HepG2 (cell line): ENCODE measurements around the gene IFRD1. TPM values are rescaled to one million over a fixed set of nuclear protein-coding genes. Genes with fewer than 3 reads are reported as not detected.

Experiments
- ATAC-seq: fragments of 200-7000 bp; cut with Tn5 transposase; 3 replicates; pipeline ENCODE4 v1.9.1; 2020; ENCODE audit warnings: mild to moderate bottlenecking, moderate library complexity
- BruUV-seq: library from RNA; stranded (reverse); fragments of 400-500 nt; replicated peaks from 2 replicates; lab custom pipeline; 2021; lab: Mats Ljungman, UMichigan
- CTCF ChIA-PET: fragments of 300-600 bp; formaldehyde crosslinking; extraction: SDS; loops from one replicate; lab custom pipeline; 2021; ENCODE audit warnings: low total read pairs, inconsistent platforms, low intra/inter-chr PET ratio; lab: Yijun Ruan, JAX
- POLR2A ChIA-PET: fragments of 350-600 bp; sonication (Branson Sonifier 250); formaldehyde crosslinking; loops from one replicate; lab custom pipeline; 2020; ENCODE audit warnings: antibody characterized with exemption, inconsistent platforms; lab: Yijun Ruan, JAX
- DNase-seq: peaks from one replicate; pipeline ENCODE4 v3.0.0-alpha.2; 2015; ENCODE audit warnings: low spot score
- FAIRE-seq: peaks from 3 replicates; lab custom pipeline; 2011; peaks lifted over from hg19 to GRCh38; lab: Jason Lieb, UNC
- H2AFZ ChIP-seq: one replicate; pipeline ENCODE4 v1.6.1; 2011; ENCODE audit warnings: low read length, inconsistent platforms
- H3K27ac ChIP-seq: fragments of 300-600 bp; 3 replicates; pipeline ENCODE4 v1.8.0; 2011; ENCODE audit warnings: mixed run types, mild to moderate bottlenecking, mixed read lengths, low read length, inconsistent platforms; ENCODE audit not compliant: insufficient read depth; ENCODE audit errors: extremely low read length
- H3K27me3 ChIP-seq, 2 experiments: fragments of 200-600 bp in 1 of 2; 2 replicates in 1 of 2; 3 replicates in 1 of 2; pipeline versions ENCODE4 v1.6.0 to v1.8.0; 2011; ENCODE audit warnings: low read length in 2 of 2, mild to moderate bottlenecking in 2 of 2, moderate library complexity in 2 of 2, inconsistent platforms in 1 of 2; ENCODE audit not compliant: insufficient read depth in 2 of 2, control insufficient read depth in 1 of 2
- H3K36me3 ChIP-seq, 2 experiments: fragments of 200-600 bp in 1 of 2; replicated peaks in 1 of 2; 2 replicates in 1 of 2; 3 replicates in 1 of 2; pipeline versions ENCODE4 v1.5.1 to v1.8.0; 2011; ENCODE audit warnings: low read length in 2 of 2, inconsistent platforms in 1 of 2; ENCODE audit not compliant: insufficient read depth in 2 of 2, control insufficient read depth in 1 of 2
- H3K4me1 ChIP-seq: 2 replicates; pipeline ENCODE4 v1.5.1; 2012; ENCODE audit warnings: low read length, inconsistent platforms; ENCODE audit not compliant: insufficient read depth
- H3K4me2 ChIP-seq: 2 replicates; pipeline ENCODE4 v1.6.0; 2011; ENCODE audit warnings: low read depth, low read length, inconsistent platforms
- H3K4me3 ChIP-seq, 3 experiments: fragments of 200-600 bp in 1 of 3; sonication (generic), shearing (Covaris generic) in 1 of 3; replicated peaks in 1 of 3; 2 replicates each; pipeline ENCODE4 v1.5.1; 2011 to 2016; ENCODE audit warnings: low read length in 3 of 3, inconsistent platforms in 2 of 3, low read depth in 2 of 3, mild to moderate bottlenecking in 2 of 3, control low read depth in 1 of 3, mixed read lengths in 1 of 3; ENCODE audit not compliant: insufficient read depth in 1 of 3
- H3K79me2 ChIP-seq: one replicate; pipeline ENCODE4 v1.6.1; 2011; ENCODE audit warnings: low read length, inconsistent platforms; ENCODE audit not compliant: insufficient read depth
- H3K9ac ChIP-seq: 2 replicates; pipeline ENCODE4 v1.6.0; 2011; ENCODE audit warnings: mild to moderate bottlenecking, low read depth, low read length, inconsistent platforms; ENCODE audit not compliant: insufficient read depth
- H3K9me3 ChIP-seq: 2 replicates; pipeline ENCODE4 v1.5.1; 2012; ENCODE audit warnings: mild to moderate bottlenecking, low read length
- H4K20me1 ChIP-seq: 2 replicates; pipeline ENCODE4 v1.6.0; 2011; ENCODE audit warnings: inconsistent platforms, mild to moderate bottlenecking, low read length, moderate library complexity; ENCODE audit not compliant: insufficient read depth
- CENPT ChIP-seq: sonication (generic); formaldehyde crosslinking; IDR thresholded peaks from 2 replicates; pipeline ENCODE4 v1.8.0; 2022; ENCODE audit warnings: low read depth, mild to moderate bottlenecking, moderate library complexity, missing genetic modification reagents
- DPF2 ChIP-seq: sonication (generic); formaldehyde crosslinking; IDR thresholded peaks from 2 replicates; pipeline ENCODE4 v1.4.0; 2020; ENCODE audit warnings: mild to moderate bottlenecking, low read depth, missing genetic modification reagents, borderline replicate concordance
- GFI1 ChIP-seq: sonication (generic); formaldehyde crosslinking; IDR thresholded peaks from 2 replicates; pipeline ENCODE4 v1.5.0; 2020; ENCODE audit warnings: missing genetic modification reagents, mild to moderate bottlenecking, borderline replicate concordance
- HOXA3 ChIP-seq: sonication (generic); formaldehyde crosslinking; IDR thresholded peaks from 2 replicates; pipeline ENCODE4 v1.5.0; 2020; ENCODE audit warnings: missing genetic modification reagents
- MTA1 ChIP-seq: sonication (generic); formaldehyde crosslinking; IDR thresholded peaks from 2 replicates; pipeline ENCODE4 v1.4.0; 2020; ENCODE audit warnings: missing genetic modification reagents, mild to moderate bottlenecking, borderline replicate concordance
- PRMT3 ChIP-seq: sonication (generic); formaldehyde crosslinking; IDR thresholded peaks from 2 replicates; pipeline ENCODE4 v1.8.1; 2022; ENCODE audit warnings: low read depth, mild to moderate bottlenecking, moderate library complexity, missing genetic modification reagents, borderline replicate concordance
- RBAK ChIP-seq: sonication (generic); formaldehyde crosslinking; IDR thresholded peaks from 2 replicates; pipeline ENCODE4 v1.5.1; 2020; ENCODE audit warnings: mild to moderate bottlenecking, missing genetic modification reagents
- SATB2 ChIP-seq: sonication (generic); formaldehyde crosslinking; IDR thresholded peaks from 2 replicates; pipeline ENCODE4 v1.5.0; 2020; ENCODE audit warnings: missing genetic modification reagents
- TP53 ChIP-seq: sonication (generic); formaldehyde crosslinking; conservative IDR thresholded peaks from 2 replicates; pipeline ENCODE4 v1.4.0; 2020; ENCODE audit warnings: missing genetic modification reagents
- U2AF2 ChIP-seq: fragments of 200-400 bp; formaldehyde crosslinking; IDR thresholded peaks from 2 replicates; pipeline ENCODE4 v1.6.1; 2017; ENCODE audit warnings: low read depth, mild to moderate bottlenecking, low read length
- ZEB1 ChIP-seq: IDR thresholded peaks from 2 replicates; pipeline ENCODE4 v1.6.1; 2012; ENCODE audit warnings: mild to moderate bottlenecking, low read depth, inconsistent platforms; ENCODE audit not compliant: insufficient replicate concordance
- ZNF343 ChIP-seq: sonication (generic); formaldehyde crosslinking; IDR thresholded peaks from 2 replicates; pipeline ENCODE4 v1.4.0; 2020; ENCODE audit warnings: mild to moderate bottlenecking, missing genetic modification reagents
- ZNF552 ChIP-seq: sonication (generic); formaldehyde crosslinking; IDR thresholded peaks from 2 replicates; pipeline ENCODE4 v1.9.0; 2022; ENCODE audit warnings: missing genetic modification reagents, mild to moderate bottlenecking, borderline replicate concordance
- ZNF777 ChIP-seq: sonication (generic); formaldehyde crosslinking; IDR thresholded peaks from 2 replicates; pipeline ENCODE4 v1.4.0; 2020; ENCODE audit warnings: missing genetic modification reagents
- ZSCAN31 ChIP-seq: sonication (generic); formaldehyde crosslinking; IDR thresholded peaks from 2 replicates; pipeline ENCODE4 v1.5.0; 2020; ENCODE audit warnings: low read depth, mild to moderate bottlenecking, missing genetic modification reagents
- WGBS: methylation state at CpG from one replicate; pipeline ENCODE4 v1.1.6; 2017; ENCODE audit warnings: low lambda C conversion rate; 5-methylcytosine and 5-hydroxymethylcytosine counted together
- in situ Hi-C: cut with HindIII; loops from 2 replicates; pipeline ENCODE4 v1.10.0; 2017; ENCODE audit warnings: low pct_unique_long_range_greater_than_20kb; ENCODE audit not compliant: extremely low pct_ligation_motif_present
- intact Hi-C: fragments of 100-400 bp; cut with micrococcal nuclease; formaldehyde crosslinking; loops from one replicate; pipeline ENCODE4 v1.10.0; 2022; ENCODE audit not compliant: unreplicated experiment
- polyA plus RNA-seq, 8 experiments: library from polyadenylated mRNA; depleted of rRNA in 3 of 8; stranded (reverse) in 7 of 8; unstranded in 1 of 8; fragments of >200 nt; fragmentation: Illumina TruSeq in 4 of 8; extraction: Trizol in 4 of 8; gene quantifications; 2 replicates each; pipeline versions ENCODE4 v1.2.1 to v1.2.3, GENCODE V29; 2011 to 2016; ENCODE audit warnings: low read depth in 4 of 8, missing spikeins in 1 of 8, mixed read lengths in 1 of 8; ENCODE audit not compliant: insufficient read depth in 1 of 8
- total RNA-seq, 5 experiments: library from RNA; depleted of rRNA; stranded (reverse); fragments of >200 nt; fragmentation: Illumina TruSeq; extraction: Trizol; gene quantifications; 2 replicates each; pipeline ENCODE4 v1.2.3, GENCODE V29; 2016; ENCODE audit warnings: low read depth in 1 of 5
- TF ChIP-seq, protein P1 (sequence below): sonication (generic); formaldehyde crosslinking; IDR thresholded peaks from 2 replicates; pipeline ENCODE4 v1.5.0; 2020; ENCODE audit warnings: missing genetic modification reagents
- TF ChIP-seq, protein P2 (sequence below): sonication (generic); formaldehyde crosslinking; IDR thresholded peaks from 2 replicates; pipeline ENCODE4 v1.4.0; 2020; ENCODE audit warnings: mild to moderate bottlenecking, missing genetic modification reagents, borderline replicate concordance

Gene IFRD1
- total and polyA plus RNA-seq, 2 of the 13 experiments (the other 11 are each of a cell fraction or from before 2014, with no cell fraction given) = 50.9 to 55.5 TPM

- TF ChIP-seq ZSCAN31 (CRISPR knock-in tag) (no peak), SATB2 (CRISPR knock-in tag) (no peak), PRMT3 (CRISPR knock-in tag) (no peak), TP53 (CRISPR knock-in tag) (no peak)
- TF ChIP-seq, protein P1, sequence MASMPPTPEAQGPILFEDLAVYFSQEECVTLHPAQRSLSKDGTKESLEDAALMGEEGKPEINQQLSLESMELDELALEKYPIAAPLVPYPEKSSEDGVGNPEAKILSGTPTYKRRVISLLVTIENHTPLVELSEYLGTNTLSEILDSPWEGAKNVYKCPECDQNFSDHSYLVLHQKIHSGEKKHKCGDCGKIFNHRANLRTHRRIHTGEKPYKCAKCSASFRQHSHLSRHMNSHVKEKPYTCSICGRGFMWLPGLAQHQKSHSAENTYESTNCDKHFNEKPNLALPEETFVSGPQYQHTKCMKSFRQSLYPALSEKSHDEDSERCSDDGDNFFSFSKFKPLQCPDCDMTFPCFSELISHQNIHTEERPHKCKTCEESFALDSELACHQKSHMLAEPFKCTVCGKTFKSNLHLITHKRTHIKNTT (CRISPR knock-in tag) = no peak
Measured at GRCh38 chr7:112437072-112437471, 13.2 kb upstream of the IFRD1 start (continued).

- Histone ChIP-seq H3K4me2 (no peak overlapping the region), H3K4me3 (no peak overlapping the region), H3K79me2 (no peaks in the 10 kb centered on the region), H3K27me3 (no peaks in the 10 kb centered on the region), H3K36me3 (no peaks in the 10 kb centered on the region), H4K20me1 (no peaks in the 10 kb centered on the region), H3K9ac (no peak overlapping the region), H2AFZ (no peak overlapping the region), H3K27ac (no peak overlapping the region), H3K9me3 (no peaks in the 10 kb centered on the region), H3K4me1 (peaks cover under 1% of the 10 kb centered on the region; the same call in 1 of the 2 replicates)
- FAIRE-seq = no peak
- CTCF ChIA-PET = no interaction called here
- no peak for ATAC-seq
- no TSS peak for BruUV-seq
- DNase-seq = no peak
- in situ Hi-C loops (no loop called here), intact Hi-C loops (no loop called here)
- POLR2A ChIA-PET = no interaction called here
- 59% methylated on average over 1 of the region's 1 CpG for WGBS
- TF ChIP-seq ZNF552 (CRISPR knock-in tag) = no peak
- TF ChIP-seq GFI1 = no peak
- TF ChIP-seq DPF2 (CRISPR knock-in tag) = no peak
- TF ChIP-seq RBAK (CRISPR knock-in tag) = no peak
- no peak for TF ChIP-seq MTA1 (CRISPR knock-in tag)
- TF ChIP-seq, protein P2, sequence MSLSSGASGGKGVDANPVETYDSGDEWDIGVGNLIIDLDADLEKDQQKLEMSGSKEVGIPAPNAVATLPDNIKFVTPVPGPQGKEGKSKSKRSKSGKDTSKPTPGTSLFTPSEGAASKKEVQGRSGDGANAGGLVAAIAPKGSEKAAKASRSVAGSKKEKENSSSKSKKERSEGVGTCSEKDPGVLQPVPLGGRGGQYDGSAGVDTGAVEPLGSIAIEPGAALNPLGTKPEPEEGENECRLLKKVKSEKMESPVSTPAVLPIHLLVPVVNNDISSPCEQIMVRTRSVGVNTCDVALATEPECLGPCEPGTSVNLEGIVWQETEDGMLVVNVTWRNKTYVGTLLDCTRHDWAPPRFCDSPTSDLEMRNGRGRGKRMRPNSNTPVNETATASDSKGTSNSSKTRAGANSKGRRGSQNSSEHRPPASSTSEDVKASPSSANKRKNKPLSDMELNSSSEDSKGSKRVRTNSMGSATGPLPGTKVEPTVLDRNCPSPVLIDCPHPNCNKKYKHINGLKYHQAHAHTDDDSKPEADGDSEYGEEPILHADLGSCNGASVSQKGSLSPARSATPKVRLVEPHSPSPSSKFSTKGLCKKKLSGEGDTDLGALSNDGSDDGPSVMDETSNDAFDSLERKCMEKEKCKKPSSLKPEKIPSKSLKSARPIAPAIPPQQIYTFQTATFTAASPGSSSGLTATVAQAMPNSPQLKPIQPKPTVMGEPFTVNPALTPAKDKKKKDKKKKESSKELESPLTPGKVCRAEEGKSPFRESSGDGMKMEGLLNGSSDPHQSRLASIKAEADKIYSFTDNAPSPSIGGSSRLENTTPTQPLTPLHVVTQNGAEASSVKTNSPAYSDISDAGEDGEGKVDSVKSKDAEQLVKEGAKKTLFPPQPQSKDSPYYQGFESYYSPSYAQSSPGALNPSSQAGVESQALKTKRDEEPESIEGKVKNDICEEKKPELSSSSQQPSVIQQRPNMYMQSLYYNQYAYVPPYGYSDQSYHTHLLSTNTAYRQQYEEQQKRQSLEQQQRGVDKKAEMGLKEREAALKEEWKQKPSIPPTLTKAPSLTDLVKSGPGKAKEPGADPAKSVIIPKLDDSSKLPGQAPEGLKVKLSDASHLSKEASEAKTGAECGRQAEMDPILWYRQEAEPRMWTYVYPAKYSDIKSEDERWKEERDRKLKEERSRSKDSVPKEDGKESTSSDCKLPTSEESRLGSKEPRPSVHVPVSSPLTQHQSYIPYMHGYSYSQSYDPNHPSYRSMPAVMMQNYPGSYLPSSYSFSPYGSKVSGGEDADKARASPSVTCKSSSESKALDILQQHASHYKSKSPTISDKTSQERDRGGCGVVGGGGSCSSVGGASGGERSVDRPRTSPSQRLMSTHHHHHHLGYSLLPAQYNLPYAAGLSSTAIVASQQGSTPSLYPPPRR (CRISPR knock-in tag) = no peak
- no peak for TF ChIP-seq CENPT (CRISPR knock-in tag)
- TF ChIP-seq HOXA3 = no peak
- no peak for TF ChIP-seq ZNF343 (CRISPR knock-in tag)
- no peak for TF ChIP-seq ZEB1
- no peak for TF ChIP-seq U2AF2
- no peak for TF ChIP-seq ZNF777
Measured at GRCh38 chr7:112439476-112439875, 10.8 kb upstream of the IFRD1 start.
